H1 (cell line): ENCODE data around the gene TAF3. TPM values are rescaled to one million over a fixed set of nuclear protein-coding genes. Genes with fewer than 3 reads are reported as not detected.

Experiments used
- CTCF ChIA-PET: fragments of 300-600 bp; sonication (Branson Sonifier 250); formaldehyde crosslinking; loops from one replicate; lab custom pipeline; 2021; ENCODE audit not compliant: partially characterized antibody; lab: Charles Lee
- POLR2A ChIA-PET: fragments of 300-600 bp; sonication (Branson Sonifier 250); formaldehyde crosslinking; loops from one replicate; lab custom pipeline; 2021; ENCODE audit warnings: inconsistent platforms; ENCODE audit not compliant: partially characterized antibody; lab: Charles Lee
- DNase-seq, 2 experiments: peaks; one replicate each; pipeline versions ENCODE4 v3.0.0 to v3.0.0-alpha.2; 2010 to 2022; ENCODE audit warnings: low spot score in 2 of 2, low read depth in 1 of 2, mixed read lengths in 1 of 2
- FAIRE-seq: peaks from 2 replicates; lab custom pipeline; 2011; peaks lifted over from hg19 to GRCh38; lab: Jason Lieb, UNC
- H2AFZ ChIP-seq: 2 replicates; pipeline ENCODE4 v1.8.1; 2012; ENCODE audit warnings: low read length, inconsistent platforms
- H2AK5ac ChIP-seq: 2 replicates; pipeline ENCODE4 v1.6.1; 2013; ENCODE audit warnings: low read depth, low read length
- H2BK120ac ChIP-seq: replicated peaks from 2 replicates; pipeline ENCODE3; 2013; ENCODE audit warnings: low read depth, low read length, inconsistent platforms
- H2BK12ac ChIP-seq: 2 replicates; pipeline ENCODE4 v1.6.1; 2013; ENCODE audit warnings: low read depth, low read length
- H2BK15ac ChIP-seq: 2 replicates; pipeline ENCODE4 v1.6.1; 2013; ENCODE audit warnings: low read length
- H2BK20ac ChIP-seq: 2 replicates; pipeline ENCODE4 v1.6.1; 2013; ENCODE audit warnings: low read length
- H2BK5ac ChIP-seq: 2 replicates; pipeline ENCODE4 v1.6.1; 2013; ENCODE audit warnings: low read depth, low read length
- H3K14ac ChIP-seq: 2 replicates; pipeline ENCODE4 v1.6.1; 2013; ENCODE audit warnings: inconsistent platforms; ENCODE audit not compliant: insufficient read length
- H3K18ac ChIP-seq: 2 replicates; pipeline ENCODE4 v1.6.1; 2013; ENCODE audit warnings: low read length; ENCODE audit errors: extremely low read depth
- H3K23ac ChIP-seq: 2 replicates; pipeline ENCODE4 v1.6.1; 2013; ENCODE audit warnings: inconsistent platforms; ENCODE audit not compliant: insufficient read length
- H3K23me2 ChIP-seq: 2 replicates; pipeline ENCODE4 v1.6.1; 2013; ENCODE audit warnings: low read depth, low read length
- H3K27ac ChIP-seq: 2 replicates; pipeline ENCODE4 v1.6.1; 2011; ENCODE audit warnings: low read depth, low read length, inconsistent platforms
- H3K27me3 ChIP-seq, 4 experiments: replicated peaks in 1 of 4; 1 replicate in 1 of 4; 2 replicates in 3 of 4; pipeline versions ENCODE4 v1.6.1 to v1.8.1; 2011 to 2013; ENCODE audit warnings: low read length in 3 of 4, mild to moderate bottlenecking in 3 of 4, inconsistent platforms in 2 of 4, mixed read lengths in 2 of 4, moderate library complexity in 1 of 4; ENCODE audit not compliant: control insufficient read depth in 3 of 4, insufficient read depth in 3 of 4; ENCODE audit errors: extremely low read depth in 1 of 4
- H3K36me3 ChIP-seq, 4 experiments: 2 replicates each; pipeline versions ENCODE4 v1.6.1 to v1.8.1; 2011 to 2013; ENCODE audit warnings: mild to moderate bottlenecking in 4 of 4, low read length in 3 of 4, moderate library complexity in 2 of 4, control low read depth in 1 of 4, inconsistent platforms in 1 of 4; ENCODE audit not compliant: insufficient read depth in 4 of 4, control insufficient read depth in 2 of 4
- H3K4ac ChIP-seq: replicated peaks from 2 replicates; pipeline ENCODE3; 2013; ENCODE audit warnings: low read length, low read depth, mixed read lengths, inconsistent platforms; ENCODE audit not compliant: insufficient read length
- H3K4me1 ChIP-seq, 4 experiments: replicated peaks in 1 of 4; 1 replicate in 1 of 4; 2 replicates in 3 of 4; pipeline versions ENCODE4 v1.6.1 to v1.8.1; 2011 to 2013; ENCODE audit warnings: low read length in 3 of 4, inconsistent platforms in 2 of 4, mixed read lengths in 1 of 4; ENCODE audit not compliant: insufficient read depth in 4 of 4, control insufficient read depth in 3 of 4
- H3K4me2 ChIP-seq, 2 experiments: 2 replicates each; pipeline versions ENCODE4 v1.6.1 to v1.8.1; 2011 to 2013; ENCODE audit warnings: low read depth in 2 of 2, low read length in 2 of 2, control low read depth in 1 of 2, inconsistent platforms in 1 of 2, mild to moderate bottlenecking in 1 of 2; ENCODE audit not compliant: insufficient read depth in 1 of 2
- H3K4me3 ChIP-seq, 4 experiments: fragments of 200-600, 300-600 bp in 1 of 4; sonication (generic), shearing (Covaris generic), sonication (Bioruptor Twin) in 1 of 4; 2 replicates each; pipeline versions ENCODE4 v1.5.1 to v1.8.1; 2011 to 2016; ENCODE audit warnings: low read length in 4 of 4, low read depth in 3 of 4, control low read depth in 2 of 4, inconsistent platforms in 2 of 4, mild to moderate bottlenecking in 2 of 4, mixed read lengths in 1 of 4, moderate library complexity in 1 of 4; ENCODE audit not compliant: insufficient read depth in 2 of 4; ENCODE audit errors: extremely low read depth in 1 of 4
- H3K56ac ChIP-seq: replicated peaks from 2 replicates; pipeline ENCODE3; 2013; ENCODE audit warnings: low read depth, mild to moderate bottlenecking, mixed read lengths, low read length, inconsistent platforms; ENCODE audit not compliant: insufficient read length
- H3K79me1 ChIP-seq: 2 replicates; pipeline ENCODE4 v1.6.1; 2013; ENCODE audit warnings: low read depth, low read length, control low read depth
- H3K79me2 ChIP-seq, 2 experiments: 2 replicates each; pipeline versions ENCODE4 v1.6.1 to v1.8.1; 2012 to 2013; ENCODE audit warnings: low read length in 2 of 2, mild to moderate bottlenecking in 2 of 2, inconsistent platforms in 1 of 2; ENCODE audit not compliant: insufficient read depth in 2 of 2, control insufficient read depth in 1 of 2
- H3K9ac ChIP-seq, 4 experiments: replicated peaks in 1 of 4; 1 replicate in 1 of 4; 2 replicates in 3 of 4; pipeline versions ENCODE4 v1.6.1 to v1.8.1; 2011 to 2013; ENCODE audit warnings: low read depth in 3 of 4, low read length in 3 of 4, control low read depth in 2 of 4, mild to moderate bottlenecking in 2 of 4, moderate library complexity in 2 of 4, inconsistent platforms in 1 of 4; ENCODE audit errors: extremely low read depth in 1 of 4
- H3K9me3 ChIP-seq, 2 experiments: 2 replicates each; pipeline versions ENCODE4 v1.6.1 to v1.8.1; 2012 to 2013; ENCODE audit warnings: mild to moderate bottlenecking in 2 of 2, moderate library complexity in 2 of 2, control low read depth in 1 of 2, inconsistent platforms in 1 of 2, low read depth in 1 of 2, low read length in 1 of 2, mixed read lengths in 1 of 2; ENCODE audit not compliant: insufficient read depth in 2 of 2
- H4K20me1 ChIP-seq, 2 experiments: replicated peaks in 1 of 2; 2 replicates each; pipeline versions ENCODE3 to v1.8.1; 2011 to 2013; ENCODE audit warnings: inconsistent platforms in 2 of 2, low read length in 2 of 2, mild to moderate bottlenecking in 1 of 2; ENCODE audit not compliant: insufficient read depth in 2 of 2, control insufficient read depth in 1 of 2
- H4K5ac ChIP-seq: 2 replicates; pipeline ENCODE4 v1.6.1; 2013; ENCODE audit warnings: low read length, low read depth, mixed read lengths, inconsistent platforms; ENCODE audit not compliant: insufficient read length
- H4K8ac ChIP-seq: 2 replicates; pipeline ENCODE4 v1.8.0; 2013; ENCODE audit warnings: mild to moderate bottlenecking, moderate library complexity, low read length, inconsistent platforms; ENCODE audit not compliant: insufficient read depth; ENCODE audit errors: extremely low read depth
- H4K91ac ChIP-seq: replicated peaks from 2 replicates; pipeline ENCODE3; 2013; ENCODE audit warnings: low read length, mixed read lengths, inconsistent platforms; ENCODE audit not compliant: insufficient read length
- WGBS, 2 experiments: shearing (Covaris generic) in 1 of 2; methylation state at CpG; one replicate each; pipeline versions ENCODE4 v1.1.6 to v1.1.7; 2013 to 2015; ENCODE audit warnings: low lambda C conversion rate in 2 of 2, mixed read lengths in 2 of 2, inconsistent platforms in 1 of 2, low coverage in 1 of 2, missing lambda C conversion rate in 1 of 2; ENCODE audit not compliant: insufficient replicate concordance in 2 of 2, insufficient coverage in 1 of 2, insufficient read length in 1 of 2; ENCODE audit errors: extremely low coverage in 1 of 2, missing lambda C conversion rate in 1 of 2; 5-methylcytosine and 5-hydroxymethylcytosine counted together
- polyA plus RNA-seq, 7 experiments: library from polyadenylated mRNA; depleted of rRNA in 3 of 7; stranded (reverse) in 5 of 7; unstranded in 2 of 7; fragments of >200 nt in 5 of 7; fragments of 200-250 nt in 2 of 7; gene quantifications; 1 replicate in 5 of 7; 2 replicates in 1 of 7; 4 replicates in 1 of 7; pipeline versions ENCODE4 v1.2.1 to v1.2.3, GENCODE V29; 2011 to 2013; ENCODE audit warnings: missing spikeins in 2 of 7, mixed read lengths in 2 of 7
- total RNA-seq: library from RNA; stranded (reverse); fragmentation: NEBNext Ultra II Directional; extraction: Animal tissue kit (Norgen Biotek cat#: 25700); gene quantifications from 2 replicates; pipeline ENCODE4 v1.2.1, GENCODE V29; 2021

The TAF3 gene
- total and polyA plus RNA-seq, 2 of the 8 experiments (the other 6 are each of a cell fraction or from before 2014, with no cell fraction given), result 1.5 to 11.2 TPM

DNA sequence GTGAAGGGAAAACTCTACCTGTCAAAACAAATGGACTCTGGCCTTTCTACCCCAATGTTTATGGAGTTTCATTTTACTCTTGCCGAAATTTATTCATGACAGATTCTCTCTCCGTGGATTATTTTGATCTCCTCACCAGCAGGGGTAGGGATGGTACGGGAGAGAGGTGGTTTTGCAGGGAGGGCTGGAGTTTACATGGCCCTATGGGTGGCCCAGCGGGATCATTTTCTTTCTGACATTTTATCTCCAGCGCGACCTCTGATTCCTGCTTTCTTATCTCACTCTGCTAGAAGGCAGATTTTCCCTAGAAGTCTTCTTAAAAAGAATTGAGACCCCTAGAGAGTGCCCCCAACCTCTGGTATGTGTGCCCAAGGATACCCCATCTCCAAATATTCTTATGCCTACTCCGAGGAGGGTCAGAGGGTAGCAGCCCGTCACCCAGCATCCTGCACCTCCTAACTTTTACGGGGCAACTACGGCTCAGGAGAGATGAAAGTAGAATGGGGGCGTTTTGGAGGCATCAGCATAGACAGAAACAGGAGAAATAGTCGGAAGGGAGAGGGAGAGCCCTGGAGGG lies 226.1 kb downstream of the TAF3 start:
- WGBS, 2 experiments, result 7% methylated on average over 12 of the region's 12 CpGs; no CpG with 5 or more reads in 1 of the 2 experiments
- Histone ChIP-seq H4K91ac (no peak overlapping the region), H3K36me3 (no peaks in the 10 kb centered on the region; a peak in 1 of 8 replicates), H2AFZ (no peak overlapping the region), H3K4ac (no peak overlapping the region), H3K14ac (no peak overlapping the region), H2BK12ac (no peak overlapping the region), H3K4me2 (peak overlapping the region; percentile 59 to 75), H2AK5ac (no peak overlapping the region), H3K23me2 (no peaks in the 10 kb centered on the region; the same call in 1 of the 2 replicates), H4K8ac (no peak overlapping the region), H2BK20ac (no peak overlapping the region), H3K56ac (no peak overlapping the region), H3K9ac (no peak overlapping the region), H3K27ac (no peak overlapping the region), H3K4me1 (peaks cover 9 to 57% (median 31%) of the 10 kb centered on the region in 4 experiments), H3K18ac (no peak overlapping the region), H2BK5ac (no peak overlapping the region), H3K23ac (no peak overlapping the region), H3K4me3 (peak overlapping the region in 3 of 4 experiments; percentile 3 to 58 (median 24); a peak in 5 of 8 replicates), H4K20me1 (peaks cover 24 to 29% of the 10 kb centered on the region in 2 experiments), H2BK15ac (no peak overlapping the region), H3K9me3 (no peaks in the 10 kb centered on the region), H2BK120ac (no peak overlapping the region), H3K79me1 (no peaks in the 10 kb centered on the region), H4K5ac (no peak overlapping the region), H3K27me3 (peaks cover 88 to 100% (median 100%) of the 10 kb centered on the region in 4 experiments), H3K79me2 (no peaks in the 10 kb centered on the region)
- DNase-seq (no peak), FAIRE-seq (no peak)
- ChIA-PET CTCF (no interaction called here), POLR2A (interaction anchor here (0.9 to 2.5 kb wide), 3 partner anchors 14 to 17 kb away, joined by 3 to 11 read pairs (median 5); no protein-coding TSS in a partner anchor)
